Tongue (tissue), 2 donors: ENCODE data around the gene SLC22A31. TPM values are rescaled to one million over a fixed set of nuclear protein-coding genes. Genes with fewer than 3 reads are reported as not detected.
"Not testable (repeated sequence)": the region's sequence is repeated elsewhere in the genome, so short reads cannot be mapped to it uniquely, and the experiment has no call there.

Experiments used
- DNase-seq: peaks from one replicate; pipeline ENCODE4 v3.0.0-alpha.2; 2015
- total RNA-seq: library from RNA; depleted of rRNA; stranded (reverse); fragments of >200 nt; gene quantifications from one replicate; pipeline ENCODE4 v1.2.3, GENCODE V29; 2014

SLC22A31 gene
- total RNA-seq, 1 donor from 2014 or later = 0.21 TPM

DNA sequence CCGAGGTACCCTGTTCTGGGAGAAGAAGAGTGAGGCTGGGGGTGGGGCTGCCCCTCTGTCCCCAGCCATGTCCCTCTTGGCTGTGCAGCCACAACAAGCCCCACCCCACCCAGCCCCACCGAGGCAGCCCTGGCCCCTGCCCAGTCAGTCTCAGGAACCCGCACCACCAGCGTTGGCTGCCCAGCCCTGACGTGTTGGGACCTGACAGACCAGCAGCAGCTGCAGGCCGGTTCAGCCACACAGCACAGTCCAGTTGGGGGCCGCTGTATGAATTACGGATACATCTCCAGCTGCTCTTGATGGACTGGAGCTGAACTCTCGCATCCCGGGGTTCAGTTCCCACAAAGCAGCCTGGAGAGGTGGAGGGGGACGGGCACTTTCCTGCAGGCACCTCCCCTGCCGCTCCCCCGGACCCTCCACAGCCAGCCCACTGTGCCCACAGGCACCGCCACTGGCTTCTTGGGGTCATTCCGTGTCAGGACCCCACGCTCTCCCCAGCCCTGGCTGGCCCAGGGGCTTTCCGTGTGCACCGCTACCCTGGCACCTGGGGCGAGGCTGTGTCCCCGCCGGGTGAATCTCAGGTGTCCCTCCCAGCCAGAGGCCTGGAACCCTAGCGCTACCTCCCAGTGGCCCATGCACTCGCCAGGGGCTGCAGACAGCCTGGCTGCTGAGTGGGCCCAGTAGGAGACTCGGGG, 21.7 kb downstream of the SLC22A31 start:
- DNase-seq = no peak

DNA sequence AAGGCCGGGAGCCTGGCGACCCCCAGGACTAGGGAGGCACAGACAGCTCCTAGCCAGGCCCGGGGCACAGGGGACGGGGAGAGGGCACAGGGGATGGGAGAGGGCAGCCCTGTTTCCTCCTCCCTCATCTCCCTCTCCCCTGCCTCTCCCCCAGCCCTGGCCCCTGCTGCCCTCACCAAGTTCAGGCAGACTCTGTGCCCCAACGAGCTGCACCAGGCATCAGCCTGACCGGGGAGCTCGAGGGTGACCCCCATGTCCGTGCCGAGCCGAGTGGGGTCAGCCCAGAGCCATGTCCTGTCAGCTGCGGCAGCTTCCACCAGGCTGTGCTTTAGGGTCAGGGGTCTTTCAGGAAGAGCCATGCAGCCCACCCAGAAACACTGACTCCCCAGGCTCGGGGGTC, 22.8 kb downstream of the SLC22A31 start:
- DNase-seq = no peak

DNA sequence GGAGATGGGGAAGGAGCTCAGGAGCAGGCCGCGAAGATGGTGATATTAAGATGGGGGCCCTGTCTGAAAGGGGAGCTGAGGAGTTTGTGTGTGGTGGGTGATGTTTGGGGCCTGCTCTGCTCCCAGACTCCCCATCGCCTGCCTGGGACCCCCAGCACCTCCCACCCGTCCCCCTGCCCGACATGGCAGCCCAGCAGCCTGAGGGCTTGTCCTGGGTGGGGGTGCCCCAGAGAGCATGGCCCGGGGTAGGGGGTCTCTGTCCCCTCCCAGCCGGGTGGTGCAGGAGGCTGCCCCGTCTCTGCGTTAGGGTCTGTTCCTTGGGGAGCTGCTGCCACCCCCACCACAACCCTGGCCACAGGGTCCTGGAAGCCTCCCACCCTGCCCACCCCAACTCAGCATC, 23.6 kb downstream of the SLC22A31 start:
- no peak for DNase-seq

DNA sequence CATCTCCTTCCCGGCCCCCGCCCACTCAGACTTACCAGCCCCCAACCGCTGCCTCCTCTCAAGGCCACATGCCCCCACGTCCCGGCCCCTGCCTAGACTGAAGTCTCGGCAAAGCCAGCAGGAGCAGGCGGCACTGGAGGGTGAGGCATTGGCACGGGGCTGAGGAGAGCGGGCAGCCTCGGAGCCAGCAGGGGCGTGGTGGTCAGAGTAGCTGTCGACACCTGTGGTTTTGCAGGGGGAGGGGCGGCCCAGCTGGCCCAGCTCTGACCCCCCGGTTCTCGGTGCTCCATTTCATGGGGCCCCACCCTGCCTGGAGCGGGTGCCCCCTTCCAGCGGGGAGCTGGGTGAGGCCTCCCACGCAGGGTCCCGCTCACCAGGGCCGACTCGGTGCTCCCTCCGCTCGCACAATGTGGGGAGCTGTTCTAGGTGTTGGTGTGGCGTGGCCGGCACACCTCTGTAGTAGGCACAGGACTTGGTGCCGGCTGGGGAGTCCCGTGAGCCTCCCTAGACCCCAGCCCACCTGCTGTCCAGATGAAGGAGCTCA, 24.1 kb downstream of the SLC22A31 start:
- peak; percentile 80 for DNase-seq

DNA sequence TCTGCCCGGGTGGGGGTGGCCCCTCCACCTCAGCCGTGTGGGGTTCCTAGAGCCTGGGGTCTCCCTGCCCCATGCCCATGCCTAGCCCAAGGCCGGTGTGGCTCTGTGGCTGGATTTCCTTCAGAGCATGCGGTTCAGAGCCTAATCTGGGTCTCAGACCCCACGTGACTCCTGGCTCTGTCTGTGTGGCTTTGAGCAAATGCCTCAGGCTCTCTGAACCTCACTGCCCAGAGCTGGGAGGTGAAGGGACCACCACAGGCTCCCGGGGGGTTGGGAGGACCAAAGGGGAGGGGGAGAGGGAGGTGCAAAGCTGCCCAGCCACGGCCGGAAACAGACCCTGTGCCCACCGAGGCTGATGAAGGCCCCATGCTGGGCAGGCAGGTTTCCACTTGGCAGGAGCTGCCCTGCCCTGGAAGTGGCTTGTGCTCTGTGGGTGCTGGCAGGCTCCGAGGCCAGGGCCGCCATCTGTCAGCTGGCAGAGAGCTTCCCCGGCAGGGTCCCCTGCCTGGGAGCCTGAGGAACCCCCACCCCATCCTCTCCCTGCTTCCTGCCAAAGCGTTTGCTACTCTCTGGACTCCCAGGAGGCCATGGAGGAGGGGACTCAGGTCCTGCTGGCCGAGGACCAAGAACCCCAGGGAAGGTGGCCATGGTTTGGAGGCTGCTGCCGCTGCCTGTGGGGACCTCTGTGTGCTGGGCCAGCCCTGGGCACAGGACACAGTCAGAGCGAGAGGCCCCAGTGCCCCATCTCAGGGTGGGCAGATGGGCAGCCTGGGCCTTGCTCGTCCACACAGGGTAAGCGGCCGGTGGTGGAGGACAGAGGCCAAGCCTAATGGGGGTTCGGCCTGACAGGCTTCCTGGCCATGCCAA, 24.8 kb downstream of the SLC22A31 start:
- DNase-seq = peak; percentile 61

DNA sequence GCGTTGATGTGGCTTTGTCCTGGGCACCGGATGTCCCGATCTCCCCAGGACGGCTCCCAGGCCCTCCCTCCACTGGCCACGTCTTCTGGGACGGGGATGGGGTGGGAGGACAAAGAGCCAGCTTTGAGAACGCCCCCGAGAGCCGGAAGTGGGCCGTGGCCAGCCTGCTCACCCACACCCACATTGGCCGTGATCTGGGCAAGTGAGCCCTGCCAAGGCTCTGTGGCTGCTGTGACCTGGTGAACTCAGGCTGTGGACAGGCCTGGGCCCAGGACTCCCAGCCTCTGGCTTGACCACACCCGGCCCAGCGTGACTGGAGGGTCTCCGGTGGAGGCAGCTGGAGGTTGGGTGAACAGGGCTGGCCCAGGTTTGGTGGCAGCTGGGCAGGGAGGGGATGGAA, 25.5 kb downstream of the SLC22A31 start:
- DNase-seq = no peak

DNA sequence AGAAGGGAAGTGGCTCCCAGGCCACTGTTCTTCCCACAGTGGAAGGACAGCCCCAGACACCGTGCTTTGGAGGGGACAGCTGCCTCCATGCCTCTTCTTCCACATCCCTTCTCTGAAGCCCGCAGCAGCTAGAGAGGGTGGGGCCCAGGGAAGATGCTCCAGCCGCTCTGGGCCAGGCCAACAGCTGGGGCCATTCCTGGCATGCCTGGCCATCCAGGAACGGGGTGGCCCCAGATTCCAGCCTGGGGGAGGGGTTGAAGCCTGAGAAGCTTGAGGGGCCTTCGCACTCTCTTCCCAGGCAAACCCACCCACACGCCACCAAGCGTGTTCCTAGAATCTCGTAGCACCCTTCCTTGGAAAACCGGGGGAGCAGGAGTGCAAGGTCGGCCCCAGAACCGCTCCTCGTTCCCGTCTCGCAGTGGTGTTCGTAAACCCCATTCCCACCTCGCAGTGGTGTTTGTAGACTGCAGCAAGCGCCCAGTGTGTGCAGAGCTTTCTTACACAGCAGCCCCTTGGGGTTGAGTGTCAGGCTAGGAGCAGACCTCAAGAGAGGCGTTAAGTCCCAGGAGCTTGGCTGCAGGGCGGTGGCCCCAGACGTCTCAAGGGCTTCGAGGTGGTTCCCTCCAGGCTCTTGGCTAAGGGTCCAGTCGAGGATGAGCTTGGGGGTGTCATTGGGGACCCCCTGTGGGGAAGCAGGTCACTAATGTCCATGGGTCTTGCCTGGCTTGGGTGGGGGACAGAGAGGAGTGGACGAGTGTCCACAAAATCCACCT, 26.1 kb downstream of the SLC22A31 start:
- DNase-seq = peak; percentile 88

DNA sequence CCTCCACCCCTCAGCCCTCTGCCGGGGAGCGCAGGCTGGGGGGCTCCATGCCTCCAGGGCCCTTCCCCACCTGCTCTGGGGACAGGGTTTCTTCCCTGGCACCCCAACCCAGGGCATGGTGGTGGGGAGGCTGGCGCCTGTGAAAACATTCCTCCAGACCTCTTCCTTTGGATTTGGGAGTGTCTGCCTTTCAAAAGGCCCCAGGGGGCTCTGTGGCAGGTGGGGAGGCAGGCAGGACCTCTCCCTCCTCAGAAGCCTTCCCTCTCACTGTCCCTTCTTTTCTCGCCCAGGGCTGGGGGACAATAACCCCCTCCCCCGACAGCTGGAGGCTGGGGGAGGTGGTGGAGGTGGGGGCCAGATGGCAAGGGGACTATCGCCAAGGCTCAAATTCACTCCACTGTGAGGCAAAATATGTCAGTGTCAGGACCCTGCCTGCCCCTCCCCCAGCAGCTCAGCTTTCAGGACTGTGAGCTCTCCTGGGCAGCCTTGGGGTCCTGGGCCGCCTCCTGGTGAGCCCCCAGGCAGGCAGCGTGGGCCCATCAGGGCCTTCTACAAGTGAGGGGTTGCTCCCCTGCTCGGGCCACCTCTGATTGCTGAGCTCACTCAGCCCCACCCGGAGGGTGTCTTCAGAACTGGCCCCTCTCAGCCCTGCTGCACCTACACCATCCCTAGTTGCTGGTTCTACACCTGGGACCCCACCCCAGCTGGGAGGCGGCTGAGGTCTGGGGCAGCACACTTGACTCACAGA, 27.0 kb downstream of the SLC22A31 start:
- DNase-seq = peak; percentile 76

DNA sequence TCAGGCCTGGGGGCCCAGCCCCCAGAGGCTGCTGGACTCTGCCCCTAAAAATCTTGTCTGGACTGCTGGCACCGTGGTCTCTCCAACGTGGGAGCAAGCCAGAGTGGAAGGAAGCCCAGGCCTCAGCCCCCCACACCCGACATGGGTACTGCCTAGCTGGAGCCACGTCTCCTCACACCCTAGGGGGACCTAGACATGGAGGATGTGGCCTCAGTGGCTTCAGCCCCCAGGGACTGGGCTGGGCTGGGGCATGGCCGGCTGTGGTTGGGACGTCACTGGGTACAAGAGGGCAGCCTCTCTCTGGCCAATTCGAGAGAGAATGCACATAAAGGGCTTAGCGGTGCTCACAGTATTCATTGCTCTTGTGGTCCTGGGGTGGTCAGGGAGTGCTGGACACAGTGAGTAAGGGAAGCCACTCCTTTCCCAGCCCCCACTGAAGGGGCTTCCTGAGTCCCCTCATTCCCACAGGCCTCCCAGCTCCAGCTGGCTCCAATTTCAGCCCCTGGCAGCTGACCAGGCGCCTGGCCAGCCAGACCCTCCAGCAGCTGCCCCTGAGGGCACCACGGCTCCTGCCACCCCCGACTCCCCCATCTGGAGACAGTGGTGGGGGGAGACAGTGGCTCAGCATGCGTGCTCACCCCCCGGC, 27.7 kb downstream of the SLC22A31 start:
- peak; percentile 81 for DNase-seq

DNA sequence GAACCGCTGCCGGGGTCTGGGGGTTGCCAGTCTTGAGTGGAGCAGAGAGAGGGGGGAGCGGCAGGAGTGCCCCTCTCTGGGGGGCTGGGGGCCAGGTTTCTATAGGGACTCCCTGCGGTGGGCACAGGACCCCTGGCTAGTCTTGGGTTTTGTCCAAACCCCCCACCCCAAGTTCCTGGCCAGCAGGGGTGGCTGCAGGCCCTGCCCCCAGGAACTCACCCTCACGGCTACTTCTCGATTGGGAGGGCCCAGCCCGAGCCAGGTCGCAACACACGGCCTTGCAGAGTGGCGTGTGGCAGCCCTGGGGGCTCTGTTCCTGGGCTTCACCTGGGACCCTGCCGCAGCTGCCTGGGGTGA, 28.2 kb downstream of the SLC22A31 start:
- no peak for DNase-seq

DNA sequence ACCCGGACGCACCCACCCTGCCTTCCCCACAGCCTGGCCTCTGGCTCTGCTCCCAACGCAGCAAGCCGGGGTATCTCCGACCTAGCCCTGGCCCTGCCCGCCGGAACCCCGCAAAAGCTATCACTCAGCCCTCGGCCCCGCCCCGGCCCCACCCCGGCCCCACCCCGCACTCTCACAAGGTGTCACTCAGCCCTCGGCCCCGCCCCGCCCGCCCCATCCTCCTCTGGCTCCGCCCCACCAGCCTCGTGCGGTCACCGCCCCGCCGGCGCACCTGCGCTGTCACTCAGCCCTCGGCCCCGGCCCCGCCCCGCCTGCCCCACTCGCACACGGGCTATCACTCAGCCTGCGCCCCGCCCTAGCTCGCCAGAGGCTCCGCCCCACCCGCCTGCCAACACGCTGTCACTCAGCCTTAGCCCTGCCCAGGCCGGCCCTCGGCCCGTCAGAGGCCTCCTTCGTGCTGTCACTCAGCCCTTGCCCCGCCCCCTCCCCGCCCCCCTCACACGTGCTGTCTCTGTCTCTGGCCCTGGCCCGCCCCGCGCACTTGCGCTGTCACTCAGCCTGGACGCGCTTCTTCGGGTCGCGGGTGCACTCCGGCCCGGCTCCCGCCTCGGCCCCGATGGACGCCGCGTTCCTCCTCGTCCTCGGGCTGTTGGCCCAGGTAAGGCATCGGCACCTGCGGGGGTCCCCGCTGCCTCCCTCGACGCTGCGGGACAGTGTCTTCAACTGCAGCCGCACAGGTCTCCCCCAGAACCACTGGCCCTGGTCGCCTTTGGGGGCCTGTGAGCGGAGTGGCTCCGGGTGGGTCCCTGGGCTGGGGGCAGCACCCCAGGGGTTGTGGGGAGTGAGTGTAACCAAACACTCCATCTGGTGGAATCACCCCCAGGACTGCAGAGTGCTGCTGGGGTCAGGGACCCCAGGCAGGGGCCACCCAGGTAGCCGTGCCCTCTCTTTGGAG, 28.8 kb downstream of the SLC22A31 start, which contains the start of gene CDH15:
CDH15 (plus strand) TSS at position 533 of the 955 bp plus-strand sequence; CDS start at position 617, 84 bp downstream.
- DNase-seq = peak; percentile 99

DNA sequence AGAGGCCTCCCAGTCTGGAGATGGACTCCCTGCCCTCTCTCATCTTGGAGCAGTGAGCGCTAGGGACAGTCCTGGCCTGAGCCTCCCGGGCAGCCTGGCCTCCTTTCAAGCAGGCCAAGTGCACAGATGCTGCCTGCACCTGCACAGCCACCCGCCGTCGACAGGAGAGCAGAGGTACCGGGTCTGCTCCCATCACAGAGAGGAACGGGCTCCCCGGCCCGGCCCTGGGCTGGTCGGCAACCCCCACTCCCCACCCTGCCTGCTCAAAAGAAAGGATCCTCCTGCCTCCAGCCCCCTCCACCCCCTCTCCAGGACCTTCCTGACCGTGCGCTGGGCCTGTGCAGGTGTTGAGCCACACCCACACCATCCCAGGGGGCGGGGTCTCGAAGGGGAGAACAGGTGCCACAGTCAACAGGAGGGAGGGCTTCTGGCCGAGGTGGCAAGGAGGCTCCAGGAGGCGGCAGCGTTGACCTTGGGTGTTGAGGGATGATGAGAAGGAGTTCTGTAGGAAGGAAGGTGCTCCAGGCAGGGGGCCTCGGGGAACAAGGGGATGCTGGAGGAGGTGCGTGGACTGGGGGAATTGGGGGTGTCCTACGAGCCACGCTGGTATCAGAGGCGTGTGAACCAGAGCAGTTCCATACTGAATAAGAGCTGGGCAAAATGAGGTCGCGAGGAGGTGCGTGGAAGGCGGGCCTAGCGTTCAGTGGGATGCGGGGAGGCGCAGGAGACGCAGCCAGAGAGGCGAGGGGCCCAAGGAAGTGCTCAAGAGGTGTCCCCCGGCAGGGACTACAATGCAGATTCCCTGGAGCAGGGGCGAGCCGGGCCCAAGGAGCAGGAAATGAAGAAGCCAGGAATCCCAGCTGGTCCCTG, 29.8 kb downstream of the SLC22A31 start:
- no peak for DNase-seq

DNA sequence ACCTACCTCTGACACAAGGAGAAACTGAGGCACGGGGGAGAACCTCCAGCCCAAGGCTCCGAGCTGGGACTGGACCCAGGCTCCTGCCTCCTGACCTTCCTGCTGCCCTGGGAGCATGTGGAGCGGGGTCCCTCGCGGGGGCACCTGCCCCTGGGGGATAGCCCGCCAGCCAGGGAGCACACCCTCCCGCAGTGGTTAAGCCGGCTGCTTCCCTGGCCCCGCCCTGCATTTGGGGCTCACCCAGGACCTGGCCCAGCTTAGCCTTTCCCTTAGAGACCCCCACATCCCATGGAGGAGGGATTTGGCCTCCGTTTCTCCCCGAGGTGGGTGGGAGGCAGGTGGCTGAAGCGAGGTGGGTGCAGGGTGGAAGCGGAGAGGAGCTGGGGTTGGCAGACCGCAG, 30.6 kb downstream of the SLC22A31 start:
- no peak for DNase-seq

DNA sequence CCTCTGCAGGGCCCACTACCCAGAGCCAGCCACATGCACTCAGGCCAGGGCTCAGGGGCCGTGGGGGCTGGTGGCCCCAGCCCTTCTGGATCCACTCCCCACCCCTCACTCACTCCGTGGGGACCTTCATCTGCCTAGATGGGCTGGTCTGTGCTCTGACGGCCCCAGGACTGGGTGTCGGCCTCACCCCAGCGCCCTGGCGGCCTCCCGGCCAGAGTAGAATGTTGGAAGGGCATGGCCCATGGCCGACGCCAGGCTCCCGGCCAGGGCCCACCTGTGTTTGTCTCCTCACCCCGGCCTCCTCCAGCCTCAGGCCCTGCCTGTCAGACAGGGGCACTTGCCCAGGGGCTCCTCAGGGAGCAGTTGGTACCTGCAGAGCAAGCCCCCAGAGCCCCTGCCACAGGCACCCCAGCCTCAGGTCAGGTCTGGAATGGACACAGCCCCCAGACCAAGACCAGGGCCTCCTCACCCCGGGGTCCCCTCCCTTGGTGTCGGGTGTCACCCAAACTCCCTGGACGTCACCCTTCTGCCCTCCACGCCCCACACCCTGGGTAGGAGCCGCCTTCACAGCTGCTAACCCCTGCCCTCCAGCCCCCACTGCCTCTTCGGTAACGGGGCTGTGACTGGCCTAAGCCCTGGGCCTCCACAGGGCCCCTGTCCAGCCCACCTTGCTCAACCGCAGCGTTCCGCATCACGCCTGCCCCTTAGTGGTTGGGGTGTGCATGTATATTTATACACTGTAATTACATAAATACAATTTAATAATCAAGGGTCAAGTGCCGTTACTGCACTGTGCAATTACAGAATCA, 31.8 kb downstream of the SLC22A31 start:
- no peak for DNase-seq

DNA sequence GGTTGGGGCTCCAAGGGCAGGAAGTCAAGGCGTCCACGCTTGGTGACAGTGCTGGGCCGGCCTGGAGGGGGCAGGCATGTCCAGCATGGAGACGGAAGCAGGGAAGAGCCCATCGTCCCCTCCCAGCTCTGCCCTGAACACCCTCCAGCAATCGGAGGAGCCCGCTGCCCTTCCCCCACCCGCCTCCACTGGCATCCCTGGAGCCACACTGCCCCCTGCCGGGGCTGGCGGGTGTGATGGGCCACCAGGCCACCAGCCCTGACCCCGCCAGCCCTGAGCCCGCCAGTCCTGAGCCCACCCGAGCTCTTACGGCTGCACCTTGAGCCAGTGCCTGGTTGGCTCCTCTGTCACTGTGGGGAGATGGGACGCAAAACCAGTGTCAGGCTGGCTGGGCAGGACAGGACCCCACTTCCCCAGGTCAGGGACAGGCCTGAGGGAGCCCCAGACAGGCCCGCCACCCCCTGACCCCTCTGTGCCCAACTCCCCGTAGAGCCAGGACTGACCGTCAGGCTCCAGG, 32.9 kb downstream of the SLC22A31 start:
- DNase-seq = peak; percentile 89

DNA sequence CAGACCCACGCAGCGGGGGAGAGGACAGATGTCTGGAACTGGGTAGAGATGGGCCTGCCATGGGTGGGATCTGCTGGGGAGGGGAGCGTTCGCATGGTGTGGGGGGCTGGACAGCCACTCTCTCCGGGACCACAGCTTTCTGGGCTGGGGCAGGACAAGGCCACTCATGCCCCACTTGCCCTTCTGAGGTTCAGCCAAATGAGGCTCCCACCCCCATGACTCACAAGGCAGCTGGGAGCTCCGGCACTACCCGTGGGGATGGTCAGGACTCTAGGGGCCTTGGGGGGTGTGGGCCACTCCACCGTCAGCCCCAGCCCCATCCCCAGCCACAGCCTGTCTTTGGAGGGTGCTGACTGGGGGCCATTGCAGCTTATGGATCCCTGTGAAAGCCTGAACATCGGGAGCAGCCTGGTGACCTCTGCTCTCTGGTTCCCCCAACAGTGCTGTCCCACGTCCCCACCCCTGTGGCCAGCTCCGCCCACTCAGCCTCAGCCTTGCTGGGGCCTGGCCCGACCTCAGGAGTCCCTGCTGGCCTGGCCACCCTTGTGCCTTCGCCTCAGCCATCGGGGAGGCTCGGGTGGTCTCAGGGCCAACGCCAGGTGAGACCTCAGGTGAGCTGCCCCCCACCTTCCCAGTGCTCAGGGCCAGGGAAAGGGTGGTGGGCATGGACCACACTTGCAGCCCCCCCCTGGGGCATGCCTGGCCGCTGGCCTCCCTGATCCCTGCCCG, 33.5 kb downstream of the SLC22A31 start:
- DNase-seq = no peak

DNA sequence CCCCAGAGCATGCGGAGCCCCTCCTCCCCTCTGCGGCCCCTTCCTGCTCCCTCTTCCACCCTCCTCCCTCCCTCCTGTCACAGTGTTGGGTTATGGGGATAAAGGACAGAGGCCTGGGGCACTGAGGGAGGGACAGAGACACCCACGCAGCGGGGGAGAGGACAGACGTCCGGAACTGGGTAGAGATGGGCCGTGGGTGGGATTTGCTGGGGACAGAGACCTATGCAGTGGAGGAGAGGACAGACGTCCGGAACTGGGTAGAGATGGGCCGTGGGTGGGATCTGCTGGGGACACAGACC, 34.7 kb downstream of the SLC22A31 start:
- not testable (repeated sequence) for DNase-seq
